D721Med (cell line): ENCODE measurements around the gene VAC14.

ENCODE experiments used
- DNase-seq: peaks from one replicate; pipeline ENCODE4 v3.0.0; 2011; ENCODE audit warnings: low spot score; ENCODE audit not compliant: insufficient read length
- FAIRE-seq: peaks from 2 replicates; lab custom pipeline; 2011; peaks lifted over from hg19 to GRCh38; lab: Jason Lieb, UNC
- CTCF ChIP-seq: IDR thresholded peaks from 2 replicates; pipeline ENCODE4 v1.5.1; 2012; ENCODE audit warnings: mild to moderate bottlenecking, control low read depth; ENCODE audit not compliant: insufficient read depth; ENCODE audit errors: missing control alignments

Gene VAC14

GRCh38 chr16:70724146-70725023, 76.6 kb downstream of the VAC14 start:
- no peak for TF ChIP-seq CTCF
- DNase-seq, result no peak
- FAIRE-seq, result no peak

- DNase-seq (no peak), FAIRE-seq (no peak)
- no peak for TF ChIP-seq CTCF
Measured at GRCh38 chr16:70723740-70724145, 77.2 kb downstream of the VAC14 start.

- FAIRE-seq (no peak), DNase-seq (no peak)
- TF ChIP-seq CTCF, result no peak
Measured at GRCh38 chr16:70721202-70721963, 79.6 kb downstream of the VAC14 start.

- FAIRE-seq (no peak), DNase-seq (no peak)
- no peak for TF ChIP-seq CTCF
Measured at GRCh38 chr16:70720425-70721201, 80.3 kb downstream of the VAC14 start.

- FAIRE-seq (no peak), DNase-seq (no peak)
- TF ChIP-seq CTCF, result no peak
Measured at GRCh38 chr16:70717065-70717464, 83.9 kb downstream of the VAC14 start.

- DNase-seq (no peak), FAIRE-seq (no peak)
- TF ChIP-seq CTCF, result no peak
Measured at GRCh38 chr16:70715860-70716357, 85.0 kb downstream of the VAC14 start.
